Mesothelial cell of epicardium (in vitro differentiated cells): ENCODE results near the gene FGF4. TPM values are rescaled to one million over a fixed set of nuclear protein-coding genes. Genes with fewer than 3 reads are reported as not detected.

ENCODE experiments used
- DNase-seq, 2 experiments: peaks; one replicate each; pipeline ENCODE4 v3.0.0; 2021; ENCODE audit warnings: low spot score in 2 of 2; ENCODE audit not compliant: unreplicated experiment in 2 of 2
- H3K27ac Mint-ChIP-seq: 2 replicates; pipeline ENCODE4 v1.8.0; 2021; ENCODE audit warnings: mixed read lengths
- H3K27me3 Mint-ChIP-seq: 2 replicates; pipeline ENCODE4 v1.8.0; 2021; ENCODE audit warnings: low read depth, mixed read lengths
- H3K36me3 Mint-ChIP-seq: 2 replicates; pipeline ENCODE4 v1.8.0; 2021; ENCODE audit warnings: mixed read lengths
- H3K4me1 Mint-ChIP-seq: 2 replicates; pipeline ENCODE4 v1.8.0; 2021; ENCODE audit warnings: mixed read lengths
- H3K4me3 Mint-ChIP-seq: 2 replicates; pipeline ENCODE4 v1.8.0; 2021; ENCODE audit warnings: mild to moderate bottlenecking, moderate library complexity, mixed read lengths
- H3K9me3 Mint-ChIP-seq: 2 replicates; pipeline ENCODE4 v1.8.0; 2021; ENCODE audit warnings: mixed read lengths
- CTCF ChIP-seq: fragments of 200-600 bp; sonication (generic); IDR thresholded peaks from one replicate; pipeline ENCODE4 v1.5.0; 2021; ENCODE audit warnings: antibody characterized with exemption; ENCODE audit not compliant: unreplicated experiment
- total RNA-seq: library from RNA; stranded (reverse); gene quantifications from 3 replicates; pipeline ENCODE4 v1.2.1, GENCODE V29; 2021

FGF4 gene
- total RNA-seq, 1 donor from 2014 or later: not detected

GRCh38 chr11:69727266-69727665 lies 47.9 kb downstream of the FGF4 start:
- no peak for TF ChIP-seq CTCF
- Mint-ChIP-seq H3K4me3 (no peak overlapping the region), H3K36me3 (no peaks in the 10 kb centered on the region), H3K4me1 (peaks cover 6% of the 10 kb centered on the region), H3K27me3 (peaks cover 11% of the 10 kb centered on the region), H3K9me3 (no peaks in the 10 kb centered on the region), H3K27ac (no peak overlapping the region)
- no peak for DNase-seq

- Mint-ChIP-seq H3K27me3 (peaks cover 11% of the 10 kb centered on the region), H3K9me3 (no peaks in the 10 kb centered on the region), H3K36me3 (no peaks in the 10 kb centered on the region), H3K4me3 (no peak overlapping the region), H3K4me1 (peaks cover 6% of the 10 kb centered on the region), H3K27ac (no peak overlapping the region)
- no peak for DNase-seq
- TF ChIP-seq CTCF: no peak
These were observed 48.7 kb downstream of the FGF4 start for GRCh38 chr11:69726481-69726880.

DNA sequence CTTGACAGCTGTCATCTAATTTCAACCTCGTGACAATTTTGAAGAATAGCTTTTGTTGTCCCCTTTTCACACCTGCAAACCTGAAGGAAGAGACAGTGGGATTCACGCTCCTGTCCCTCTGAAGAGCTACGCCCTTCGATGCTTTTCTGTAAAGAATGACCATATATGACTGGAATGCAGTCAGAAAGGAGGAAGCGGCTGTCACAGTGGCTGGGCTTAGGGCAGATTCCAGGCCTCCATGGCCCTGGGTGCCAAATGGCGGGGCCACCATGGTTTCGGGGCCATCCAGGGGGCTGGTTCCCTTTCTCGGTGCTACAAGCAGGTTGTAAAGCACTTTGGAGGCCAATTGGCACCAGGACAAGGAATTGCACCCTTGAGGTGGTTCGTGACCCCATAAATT lies 49.1 kb downstream of the FGF4 start:
- Mint-ChIP-seq H3K36me3 (no peaks in the 10 kb centered on the region), H3K27ac (peak overlapping the region; percentile 61), H3K9me3 (no peaks in the 10 kb centered on the region), H3K4me3 (no peak overlapping the region), H3K4me1 (peaks cover 6% of the 10 kb centered on the region), H3K27me3 (peaks cover 11% of the 10 kb centered on the region)
- no peak for TF ChIP-seq CTCF
- no peak for DNase-seq

- peaks cover 6% of the 10 kb centered on the region for H3K4me1 Mint-ChIP-seq
- no peaks in the 10 kb centered on the region for H3K9me3 Mint-ChIP-seq
- no peak overlapping the region for H3K4me3 Mint-ChIP-seq
- no peak overlapping the region for H3K27ac Mint-ChIP-seq
- TF ChIP-seq CTCF: no peak
- H3K27me3 Mint-ChIP-seq: peaks cover 36% of the 10 kb centered on the region
- H3K36me3 Mint-ChIP-seq: no peaks in the 10 kb centered on the region
- no peak for DNase-seq
These were observed 53.4 kb downstream of the FGF4 start for GRCh38 chr11:69721745-69722144.

- no peaks in the 10 kb centered on the region for H3K36me3 Mint-ChIP-seq
- H3K9me3 Mint-ChIP-seq: no peaks in the 10 kb centered on the region
- peaks cover 4% of the 10 kb centered on the region for H3K4me1 Mint-ChIP-seq
- H3K27me3 Mint-ChIP-seq: peaks cover 40% of the 10 kb centered on the region
- H3K27ac Mint-ChIP-seq: no peak overlapping the region
- TF ChIP-seq CTCF: no peak
- no peak overlapping the region for H3K4me3 Mint-ChIP-seq
- no peak for DNase-seq
These were observed 54.0 kb downstream of the FGF4 start for GRCh38 chr11:69721106-69721505.

Other genes with a start within 250 kb of the FGF4 start
- gene CCND1, start 134.2 kb downstream of the FGF4 start, total RNA-seq: 215 to 224 TPM (median 217 TPM) in 3 replicates
- gene LTO1, start 100.0 kb downstream of the FGF4 start, total RNA-seq: 30.0 to 35.8 TPM (median 31.6 TPM) in 3 replicates
- not detected in 3 replicates for gene FGF19, start 71.3 kb downstream of the FGF4 start, total RNA-seq
- gene FGF3, start 44.1 kb upstream of the FGF4 start, total RNA-seq: not detected in 3 replicates